NCI-H2196 treated with DMSO at 0.1 percent for 48 hours (cell line): ENCODE measurements around the gene OPHN1.

Experiments used
- DNase-seq: peaks from one replicate; lab custom pipeline; 2025; ENCODE audit not compliant: unreplicated experiment; lab: John Stamatoyannopoulos, UW

Gene OPHN1

GRCh38 chrX:68183612-68184214 is 249.6 kb downstream of the OPHN1 start:
- DNase-seq, result no peak

DNA sequence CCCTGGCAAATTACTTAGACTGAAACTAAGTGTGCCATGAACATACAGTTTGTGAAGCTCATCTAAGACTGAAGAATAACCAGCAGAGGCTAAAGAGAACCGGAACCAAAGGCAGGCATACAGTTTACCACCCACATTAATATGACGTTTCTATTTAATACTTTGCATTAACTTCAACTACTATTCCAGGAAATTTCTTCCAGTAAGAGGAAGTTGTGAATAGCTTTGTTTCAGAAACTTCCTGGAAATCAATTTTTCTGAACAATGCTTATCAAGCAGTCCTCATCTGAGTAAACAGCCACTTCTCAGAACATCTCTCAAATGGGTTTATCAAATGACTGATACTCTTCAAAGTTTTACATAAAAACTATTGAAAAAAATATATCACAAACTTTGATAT is 252.7 kb downstream of the OPHN1 start:
- no peak for DNase-seq

- DNase-seq, result no peak
These were observed 253.9 kb downstream of the OPHN1 start for GRCh38 chrX:68179355-68179754.

DNA sequence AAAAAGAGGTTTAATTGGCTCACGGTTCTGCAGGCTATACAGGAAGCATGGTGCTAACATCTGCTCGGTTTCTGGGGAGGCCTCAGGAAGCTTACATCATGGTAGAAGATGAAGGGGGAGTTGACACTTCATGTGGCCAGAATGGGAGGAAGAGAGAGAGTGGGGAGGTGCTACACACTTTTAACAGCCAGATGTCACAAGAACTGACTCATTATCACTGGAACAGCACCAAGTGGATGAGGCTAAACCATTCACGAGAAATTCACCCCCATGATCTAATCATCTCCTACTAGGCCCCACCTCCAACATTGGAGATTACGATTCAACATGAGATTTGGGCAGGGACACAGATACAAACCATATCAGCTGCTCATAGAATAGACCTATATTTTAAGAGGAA is 255.8 kb downstream of the OPHN1 start:
- no peak for DNase-seq

- no peak for DNase-seq
These were observed 257.7 kb downstream of the OPHN1 start for GRCh38 chrX:68175562-68175961.

GRCh38 chrX:68163441-68163840 is 269.9 kb downstream of the OPHN1 start:
- no peak for DNase-seq

DNA sequence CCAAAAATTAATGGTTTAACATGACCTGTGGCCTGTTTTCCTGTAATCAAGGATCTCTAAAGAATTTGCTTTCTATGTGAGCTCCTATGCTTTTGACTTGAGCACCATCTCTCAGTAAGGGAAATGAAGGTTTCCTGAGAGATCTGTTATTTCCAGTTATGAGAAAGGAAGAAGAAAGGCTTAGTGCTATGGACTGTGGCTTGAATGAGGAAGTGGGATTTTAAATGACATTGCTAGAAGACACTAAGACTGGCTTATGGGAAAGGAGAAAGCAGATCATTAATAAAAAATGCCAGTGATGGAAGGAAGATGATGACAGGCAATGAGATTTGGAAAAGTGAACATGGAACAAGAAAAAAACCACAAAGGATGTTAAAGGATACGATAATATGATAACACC is 285.4 kb downstream of the OPHN1 start:
- DNase-seq, result no peak

DNA sequence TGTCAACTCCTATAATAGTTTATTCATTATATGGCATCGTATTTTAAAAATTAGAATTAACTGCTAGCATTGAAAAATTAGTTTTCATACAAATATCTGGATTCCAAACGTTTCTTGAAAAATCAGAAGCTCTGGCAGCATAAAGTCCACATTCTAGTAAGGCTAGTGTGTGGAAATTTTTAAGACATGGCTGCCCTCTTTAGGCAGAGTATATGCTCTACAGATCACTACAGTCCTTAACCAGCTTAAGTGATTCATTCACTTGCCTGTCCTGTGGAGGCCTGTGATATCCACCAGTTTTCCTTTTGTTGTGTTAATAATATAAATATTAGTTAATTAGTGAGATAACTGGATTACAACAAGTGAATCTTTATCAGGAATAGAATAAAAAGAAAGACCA is 287.2 kb downstream of the OPHN1 start:
- peak; percentile 4 for DNase-seq

DNA sequence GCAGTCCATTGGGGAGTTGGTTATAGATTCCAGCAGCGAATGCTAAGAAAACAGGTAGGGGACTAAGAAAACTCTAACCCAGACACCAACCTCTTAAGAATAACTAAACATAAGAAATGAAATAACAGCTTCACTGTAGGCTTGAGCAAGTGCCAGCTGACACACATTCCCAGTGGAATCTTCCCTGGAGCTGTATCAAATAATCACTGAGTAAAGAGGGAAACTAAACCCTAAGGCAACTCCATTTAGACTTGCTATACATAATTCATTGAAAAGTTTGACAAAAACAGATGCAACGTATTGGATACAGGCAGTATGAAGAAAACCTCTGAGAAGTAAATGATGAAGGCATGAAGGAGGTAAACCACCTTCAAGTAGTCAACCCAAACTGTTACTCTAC is 293.5 kb downstream of the OPHN1 start:
- DNase-seq, result no peak

- no peak for DNase-seq
These were observed 300.1 kb downstream of the OPHN1 start for GRCh38 chrX:68133181-68133580.

GRCh38 chrX:68132749-68133148 is 300.5 kb downstream of the OPHN1 start:
- DNase-seq, result no peak

- no peak for DNase-seq
These were observed 311.5 kb downstream of the OPHN1 start for GRCh38 chrX:68121835-68122234.

- DNase-seq, result no peak
These were observed 311.9 kb downstream of the OPHN1 start for GRCh38 chrX:68121371-68121770.

- DNase-seq, result no peak
These were observed 317.9 kb downstream of the OPHN1 start for GRCh38 chrX:68115371-68115770.

DNA sequence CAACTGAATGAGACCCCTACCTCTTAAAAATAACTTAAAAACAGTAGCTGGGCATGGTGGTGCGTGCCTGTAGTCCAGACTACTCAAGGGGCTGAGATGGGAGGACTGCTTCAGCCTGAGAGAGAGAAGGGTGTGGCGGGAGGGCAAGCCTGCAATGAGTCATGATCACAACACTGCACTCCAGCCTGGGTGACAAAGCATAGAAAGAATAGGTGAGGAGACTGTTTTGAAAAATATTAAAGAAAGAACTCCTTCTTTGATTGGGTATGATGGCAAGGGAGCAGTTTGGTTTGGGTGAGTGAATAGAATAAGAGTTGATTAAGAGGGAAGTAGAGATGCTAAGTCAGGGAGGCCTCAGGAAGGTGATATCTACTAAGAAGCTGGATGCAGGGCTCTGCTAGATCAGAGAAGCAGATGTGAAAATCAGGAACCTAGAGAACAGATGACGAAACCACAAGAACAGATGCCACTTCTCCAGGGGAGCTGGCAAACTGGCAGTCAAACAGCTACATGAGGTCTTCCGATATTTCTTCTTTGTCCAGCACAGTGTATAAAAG is 318.6 kb downstream of the OPHN1 start:
- DNase-seq, result no peak

- no peak for DNase-seq
These were observed 319.3 kb downstream of the OPHN1 start for GRCh38 chrX:68113837-68114572.

DNA sequence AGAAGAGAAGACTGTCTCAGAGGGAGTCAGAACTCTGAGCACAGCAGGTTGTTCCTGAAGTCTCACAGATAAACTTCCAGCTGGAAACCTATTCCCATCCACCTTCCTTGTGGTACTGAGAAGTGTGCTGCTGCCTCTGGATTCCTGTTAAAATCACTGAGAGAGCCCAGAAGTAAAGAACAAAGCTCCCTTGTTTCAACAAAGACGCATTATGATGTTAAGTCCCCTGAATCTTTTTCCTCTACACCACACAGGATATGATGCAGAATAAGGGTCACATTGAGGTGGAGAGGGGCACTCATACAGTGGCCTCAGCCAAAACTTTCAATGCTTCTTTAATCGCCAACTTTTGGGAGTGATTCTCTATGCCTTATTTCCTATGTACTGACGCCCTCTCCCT is 321.0 kb downstream of the OPHN1 start:
- no peak for DNase-seq

- DNase-seq, result no peak
These were observed 324.1 kb downstream of the OPHN1 start for GRCh38 chrX:68109162-68109561.

DNA sequence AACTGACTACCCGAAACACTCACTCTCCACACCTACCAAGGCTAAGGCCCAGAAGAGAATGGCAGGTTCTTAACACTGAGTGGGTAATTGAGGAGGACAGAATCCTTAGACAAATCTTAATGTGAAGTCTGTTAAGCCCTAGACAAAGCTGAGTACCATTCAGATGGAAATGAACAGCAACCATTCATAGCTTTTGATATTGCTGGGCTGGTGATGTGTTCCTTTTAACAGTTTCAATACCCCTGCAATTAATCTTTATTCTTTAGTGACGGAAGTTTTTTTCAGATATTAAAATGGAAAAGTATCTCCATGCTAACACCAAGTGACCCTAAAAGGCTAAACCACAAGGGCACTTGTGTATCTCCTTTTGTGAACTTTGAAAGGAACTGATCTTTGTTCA is 334.9 kb downstream of the OPHN1 start:
- no peak for DNase-seq

DNA sequence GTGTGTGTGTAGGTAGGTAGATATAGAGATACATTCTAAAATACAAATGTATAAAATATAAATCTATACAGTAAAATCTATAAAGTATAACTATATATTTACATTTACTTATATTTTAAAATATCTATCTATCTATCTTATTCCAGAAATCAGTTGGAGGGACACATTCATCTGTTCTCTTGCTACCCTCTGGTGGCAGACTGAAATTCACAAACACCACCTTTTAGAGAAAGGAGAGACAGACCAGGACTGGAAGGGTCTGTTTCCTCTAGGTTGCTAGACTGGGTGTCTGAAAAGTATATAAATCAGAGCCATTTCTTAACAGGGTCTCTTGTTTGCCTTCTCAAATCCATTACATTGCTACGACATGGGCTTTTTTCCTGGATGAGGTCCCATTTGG is 343.0 kb downstream of the OPHN1 start:
- DNase-seq, result no peak

DNA sequence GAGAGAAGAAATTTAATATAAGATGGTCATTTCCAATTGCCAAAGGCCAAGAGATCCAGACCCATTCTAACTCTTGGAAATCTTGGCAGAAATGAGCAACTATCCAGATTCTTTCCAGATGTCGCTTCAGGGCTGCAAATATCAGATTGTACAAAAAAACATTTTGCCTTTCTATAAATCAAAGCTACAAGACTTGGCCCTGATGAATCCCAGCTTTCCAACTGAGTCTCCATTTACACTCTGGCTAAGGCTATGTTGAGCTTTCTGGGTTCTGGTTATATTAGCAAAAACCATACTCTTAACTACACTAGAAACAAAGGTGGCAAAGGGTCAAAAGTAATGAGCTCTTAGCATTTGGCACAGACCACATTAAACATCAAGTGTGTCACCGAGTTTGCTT is 345.8 kb downstream of the OPHN1 start:
- no peak for DNase-seq

DNA sequence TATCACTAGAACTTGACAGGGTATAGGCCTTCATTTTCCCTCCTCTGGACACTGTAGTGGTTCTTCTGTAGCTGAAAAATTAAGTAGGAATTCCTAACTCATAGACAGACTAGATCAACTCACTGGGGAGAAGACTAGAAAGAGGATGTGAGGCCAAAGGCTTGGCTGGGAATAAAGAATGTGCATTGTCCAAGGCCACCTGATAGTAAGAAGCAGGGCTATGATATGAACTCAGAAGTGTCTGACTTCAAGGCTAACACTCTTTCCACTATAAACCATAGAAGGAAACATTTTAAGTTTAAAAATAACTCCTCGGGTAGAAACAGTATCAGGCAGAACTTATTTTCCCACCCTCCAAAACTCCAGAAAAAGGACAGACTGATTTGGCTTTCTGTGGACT is 346.6 kb downstream of the OPHN1 start:
- no peak for DNase-seq

- DNase-seq, result no peak
These were observed 348.5 kb downstream of the OPHN1 start for GRCh38 chrX:68084765-68085164.
